B cell (primary cell): Measurements from ENCODE around the gene SLC6A20.

Source experiments
- EZH2 ChIP-seq: IDR thresholded peaks from 2 replicates; pipeline ENCODE4 v1.6.1; 2012; ENCODE audit warnings: borderline replicate concordance, low read depth, mild to moderate bottlenecking, moderate library complexity, low read length; ENCODE audit not compliant: insufficient read depth, poor library complexity, severe bottlenecking
- TF ChIP-seq, protein P1 (sequence below): fragments of 200-600 bp; IDR thresholded peaks from one replicate; pipeline ENCODE4 v1.8.0; 2022; ENCODE audit warnings: antibody characterized with exemption, mild to moderate bottlenecking

DNA sequence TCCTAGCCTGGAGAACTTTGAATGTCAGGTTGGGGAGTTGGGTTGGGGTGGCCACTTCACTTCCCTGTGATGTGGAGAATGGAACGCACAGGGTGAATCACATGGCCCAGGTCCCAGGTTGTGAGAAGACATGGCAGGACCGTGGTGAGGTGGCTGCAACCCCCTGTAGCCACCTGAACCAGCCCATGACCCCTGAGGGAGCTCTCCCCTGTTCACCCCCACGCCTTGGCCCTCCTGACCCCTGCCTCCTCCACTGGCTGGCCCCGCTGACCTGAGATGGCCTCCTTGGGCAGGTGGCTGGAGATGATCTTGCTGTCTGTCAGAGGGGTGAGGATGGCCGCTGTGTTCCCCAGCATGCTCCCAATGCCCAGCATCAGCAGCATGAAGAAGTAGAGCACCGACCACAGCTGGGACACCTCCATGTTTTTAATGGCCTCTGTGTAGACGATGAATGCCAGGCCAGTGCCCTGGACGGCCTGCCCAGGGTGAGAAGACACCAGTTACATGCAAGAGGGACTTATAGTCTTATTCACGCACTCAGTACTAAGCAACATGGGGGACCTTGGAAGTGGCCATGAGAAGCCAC is 31.0 kb downstream of the SLC6A20 start:
- TF ChIP-seq EZH2: no peak
- TF ChIP-seq, protein P1, sequence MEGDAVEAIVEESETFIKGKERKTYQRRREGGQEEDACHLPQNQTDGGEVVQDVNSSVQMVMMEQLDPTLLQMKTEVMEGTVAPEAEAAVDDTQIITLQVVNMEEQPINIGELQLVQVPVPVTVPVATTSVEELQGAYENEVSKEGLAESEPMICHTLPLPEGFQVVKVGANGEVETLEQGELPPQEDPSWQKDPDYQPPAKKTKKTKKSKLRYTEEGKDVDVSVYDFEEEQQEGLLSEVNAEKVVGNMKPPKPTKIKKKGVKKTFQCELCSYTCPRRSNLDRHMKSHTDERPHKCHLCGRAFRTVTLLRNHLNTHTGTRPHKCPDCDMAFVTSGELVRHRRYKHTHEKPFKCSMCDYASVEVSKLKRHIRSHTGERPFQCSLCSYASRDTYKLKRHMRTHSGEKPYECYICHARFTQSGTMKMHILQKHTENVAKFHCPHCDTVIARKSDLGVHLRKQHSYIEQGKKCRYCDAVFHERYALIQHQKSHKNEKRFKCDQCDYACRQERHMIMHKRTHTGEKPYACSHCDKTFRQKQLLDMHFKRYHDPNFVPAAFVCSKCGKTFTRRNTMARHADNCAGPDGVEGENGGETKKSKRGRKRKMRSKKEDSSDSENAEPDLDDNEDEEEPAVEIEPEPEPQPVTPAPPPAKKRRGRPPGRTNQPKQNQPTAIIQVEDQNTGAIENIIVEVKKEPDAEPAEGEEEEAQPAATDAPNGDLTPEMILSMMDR: no peak
